ENCODE measurements around the gene CDH26.

DNA sequence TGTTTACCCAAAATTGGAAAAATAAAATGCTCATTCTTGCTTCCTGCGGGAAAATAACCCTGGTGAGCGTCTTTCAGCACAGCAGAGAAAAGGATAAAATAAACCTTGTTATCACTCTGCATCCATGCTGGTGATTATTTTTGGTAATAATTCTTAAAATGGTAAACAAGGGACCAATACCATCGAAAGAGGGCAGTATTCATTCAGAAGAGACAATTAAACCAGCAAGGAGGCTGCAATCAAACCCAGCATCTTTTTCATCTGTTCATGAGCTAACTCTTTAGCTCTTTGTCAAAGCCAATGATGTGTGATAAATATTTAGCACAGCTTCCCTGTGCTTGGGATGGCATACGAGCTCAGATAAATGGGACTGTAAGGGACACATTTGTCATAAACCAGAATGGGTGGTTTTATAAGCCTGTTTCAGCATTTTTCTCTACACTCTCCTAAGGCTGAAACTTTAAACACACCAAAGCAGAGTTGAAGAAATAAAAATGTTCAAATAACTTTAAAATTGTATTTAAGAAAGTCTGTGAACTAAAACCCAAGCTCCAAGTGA lies 34.4 kb downstream of the CDH26 start:
- TF ChIP-seq, protein P1, sequence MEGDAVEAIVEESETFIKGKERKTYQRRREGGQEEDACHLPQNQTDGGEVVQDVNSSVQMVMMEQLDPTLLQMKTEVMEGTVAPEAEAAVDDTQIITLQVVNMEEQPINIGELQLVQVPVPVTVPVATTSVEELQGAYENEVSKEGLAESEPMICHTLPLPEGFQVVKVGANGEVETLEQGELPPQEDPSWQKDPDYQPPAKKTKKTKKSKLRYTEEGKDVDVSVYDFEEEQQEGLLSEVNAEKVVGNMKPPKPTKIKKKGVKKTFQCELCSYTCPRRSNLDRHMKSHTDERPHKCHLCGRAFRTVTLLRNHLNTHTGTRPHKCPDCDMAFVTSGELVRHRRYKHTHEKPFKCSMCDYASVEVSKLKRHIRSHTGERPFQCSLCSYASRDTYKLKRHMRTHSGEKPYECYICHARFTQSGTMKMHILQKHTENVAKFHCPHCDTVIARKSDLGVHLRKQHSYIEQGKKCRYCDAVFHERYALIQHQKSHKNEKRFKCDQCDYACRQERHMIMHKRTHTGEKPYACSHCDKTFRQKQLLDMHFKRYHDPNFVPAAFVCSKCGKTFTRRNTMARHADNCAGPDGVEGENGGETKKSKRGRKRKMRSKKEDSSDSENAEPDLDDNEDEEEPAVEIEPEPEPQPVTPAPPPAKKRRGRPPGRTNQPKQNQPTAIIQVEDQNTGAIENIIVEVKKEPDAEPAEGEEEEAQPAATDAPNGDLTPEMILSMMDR (IDR thresholded peaks at IDR 0.05) = no peak
- no peak for TF ChIP-seq EZH2 (IDR thresholded peaks at IDR 0.05; ENCODE audit: borderline replicate concordance, insufficient read depth, low read depth, low read length, poor library complexity, severe bottlenecking)

All from B cell (primary cell).